Measurements from ENCODE around the gene GNA14.

DNA sequence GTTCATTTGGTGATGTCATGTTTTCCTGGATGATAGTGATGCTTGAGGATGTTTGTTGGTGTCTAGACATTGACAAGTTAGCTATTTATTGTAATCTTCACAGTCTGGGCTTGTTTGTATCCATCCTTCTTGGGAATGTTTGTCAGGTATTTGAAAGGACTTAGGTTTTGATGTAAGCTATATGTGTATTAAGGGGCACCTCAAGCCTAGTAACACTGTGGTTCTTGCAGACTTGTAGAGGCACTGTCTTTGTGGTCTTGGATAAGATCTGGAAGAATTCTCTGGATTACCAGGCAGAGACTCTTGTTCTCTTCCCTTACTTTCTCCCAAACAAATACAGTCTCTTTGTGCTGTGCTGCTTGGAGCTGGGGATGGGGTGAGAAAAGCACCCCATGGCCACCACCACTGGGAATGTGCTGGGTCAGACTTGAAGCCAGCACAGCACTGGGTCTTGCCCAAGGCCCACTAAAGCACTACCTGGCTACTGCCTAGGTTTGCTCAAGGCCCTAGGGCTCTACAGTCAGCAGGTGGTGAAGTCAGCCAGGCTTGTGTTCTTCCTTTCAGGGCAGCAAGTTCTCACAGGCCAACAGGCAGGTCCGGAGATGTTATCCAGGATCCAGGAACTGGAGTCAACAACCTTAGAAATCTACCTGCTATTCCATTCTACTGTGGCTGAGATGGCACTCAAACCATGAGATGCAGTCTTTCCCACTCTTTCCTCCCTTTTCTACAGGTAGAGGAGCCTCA, 49.3 kb upstream of the GNA14 start:
- TF ChIP-seq, protein P1, sequence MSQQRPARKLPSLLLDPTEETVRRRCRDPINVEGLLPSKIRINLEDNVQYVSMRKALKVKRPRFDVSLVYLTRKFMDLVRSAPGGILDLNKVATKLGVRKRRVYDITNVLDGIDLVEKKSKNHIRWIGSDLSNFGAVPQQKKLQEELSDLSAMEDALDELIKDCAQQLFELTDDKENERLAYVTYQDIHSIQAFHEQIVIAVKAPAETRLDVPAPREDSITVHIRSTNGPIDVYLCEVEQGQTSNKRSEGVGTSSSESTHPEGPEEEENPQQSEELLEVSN (IDR thresholded peaks at IDR 0.05), result no peak
- no peak for TF ChIP-seq EP300 (IDR thresholded peaks at IDR 0.05; ENCODE audit: borderline replicate concordance in 1 of 2, low read depth in 2 of 2, low read length in 2 of 2)
- TF ChIP-seq NRF1 (IDR thresholded peaks at IDR 0.05; ENCODE audit: low read depth, low read length), result no peak
- TF ChIP-seq, protein P2, sequence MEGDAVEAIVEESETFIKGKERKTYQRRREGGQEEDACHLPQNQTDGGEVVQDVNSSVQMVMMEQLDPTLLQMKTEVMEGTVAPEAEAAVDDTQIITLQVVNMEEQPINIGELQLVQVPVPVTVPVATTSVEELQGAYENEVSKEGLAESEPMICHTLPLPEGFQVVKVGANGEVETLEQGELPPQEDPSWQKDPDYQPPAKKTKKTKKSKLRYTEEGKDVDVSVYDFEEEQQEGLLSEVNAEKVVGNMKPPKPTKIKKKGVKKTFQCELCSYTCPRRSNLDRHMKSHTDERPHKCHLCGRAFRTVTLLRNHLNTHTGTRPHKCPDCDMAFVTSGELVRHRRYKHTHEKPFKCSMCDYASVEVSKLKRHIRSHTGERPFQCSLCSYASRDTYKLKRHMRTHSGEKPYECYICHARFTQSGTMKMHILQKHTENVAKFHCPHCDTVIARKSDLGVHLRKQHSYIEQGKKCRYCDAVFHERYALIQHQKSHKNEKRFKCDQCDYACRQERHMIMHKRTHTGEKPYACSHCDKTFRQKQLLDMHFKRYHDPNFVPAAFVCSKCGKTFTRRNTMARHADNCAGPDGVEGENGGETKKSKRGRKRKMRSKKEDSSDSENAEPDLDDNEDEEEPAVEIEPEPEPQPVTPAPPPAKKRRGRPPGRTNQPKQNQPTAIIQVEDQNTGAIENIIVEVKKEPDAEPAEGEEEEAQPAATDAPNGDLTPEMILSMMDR (IDR thresholded peaks at IDR 0.05; ENCODE audit: control extremely low read depth in 1 of 3, insufficient read depth in 1 of 3, low read depth in 1 of 3, low read length in 3 of 3), result no peak
- no peak for TF ChIP-seq MAFK (IDR thresholded peaks at IDR 0.05; ENCODE audit: low read depth, low read length)

Measured in H1 (cell line).